Ecto neural progenitor cell (in vitro differentiated cells): ENCODE results near the gene SMAD3.
A peak's percentile ranks its signal among the peaks of the same experiment; 100 is the strongest.

Source experiments
- DNase-seq: peaks from one replicate; pipeline ENCODE4 v3.0.0-alpha.2; 2018; ENCODE audit warnings: low spot score

The SMAD3 gene

GRCh38 chr15:67082007-67082536 lies 16.7 kb downstream of the SMAD3 start:
- no peak for DNase-seq

GRCh38 chr15:67083135-67083762 lies 17.8 kb downstream of the SMAD3 start:
- no peak for DNase-seq

DNA sequence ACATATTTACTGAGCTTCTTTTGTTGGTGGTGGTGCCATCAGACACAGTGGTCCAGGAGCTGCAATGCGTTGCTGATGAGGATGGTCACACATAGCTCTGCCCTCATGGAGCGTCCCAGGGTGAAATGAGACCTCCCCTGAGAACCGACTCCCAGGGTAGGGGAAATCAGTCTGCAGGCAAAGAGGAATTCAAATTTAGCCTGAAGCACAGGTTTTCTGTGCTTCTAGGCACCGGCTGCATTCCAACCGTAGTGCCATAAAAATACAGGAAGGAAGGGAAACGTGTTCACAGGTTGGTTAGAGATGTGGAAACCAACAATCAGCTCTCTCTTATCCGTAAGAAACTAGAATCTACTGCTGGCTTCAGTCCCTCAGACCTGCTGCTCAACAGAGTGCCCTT lies 19.2 kb downstream of the SMAD3 start:
- DNase-seq, result no peak

- DNase-seq, result no peak
Observed at GRCh38 chr15:67085237-67085817, 19.9 kb downstream of the SMAD3 start.

GRCh38 chr15:67085818-67086636 lies 20.6 kb downstream of the SMAD3 start:
- DNase-seq, result no peak

GRCh38 chr15:67086637-67086914 lies 21.2 kb downstream of the SMAD3 start:
- DNase-seq, result no peak

DNA sequence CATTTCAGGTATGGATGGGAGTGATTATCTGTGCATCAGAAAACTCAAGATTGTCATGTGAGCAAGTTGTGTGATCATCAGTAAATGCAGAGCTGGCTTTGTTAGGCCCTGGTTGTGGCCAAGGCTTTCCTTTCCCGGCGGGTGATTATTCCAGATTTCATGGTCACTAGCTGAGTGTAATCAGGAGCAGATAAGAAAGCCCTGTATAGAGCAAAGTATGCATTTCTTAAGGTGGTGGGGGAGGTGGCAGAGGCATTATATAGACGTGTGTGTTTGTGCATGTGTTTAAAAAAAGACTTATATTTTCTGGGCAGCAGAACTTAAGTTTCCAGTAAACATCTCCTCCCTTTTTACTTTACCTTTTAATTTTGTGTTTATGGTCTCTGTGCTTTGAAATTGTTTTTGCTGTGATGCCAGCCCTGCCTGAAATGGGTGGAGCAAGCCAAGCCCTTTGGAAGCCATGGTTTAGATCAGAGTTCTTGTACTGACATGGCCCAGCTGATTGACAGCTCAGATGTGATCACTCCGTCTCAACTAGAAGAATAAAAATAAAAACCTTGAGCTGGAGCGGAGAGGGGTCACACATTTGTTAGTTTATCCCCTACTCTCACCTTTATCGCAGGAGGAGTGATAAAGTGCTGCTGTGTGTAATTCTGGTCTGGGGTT lies 22.2 kb downstream of the SMAD3 start:
- DNase-seq, result no peak

GRCh38 chr15:67089217-67090193 lies 24.1 kb downstream of the SMAD3 start:
- DNase-seq, result peak; percentile 43

GRCh38 chr15:67090297-67091070 lies 25.1 kb downstream of the SMAD3 start:
- DNase-seq, result no peak

DNA sequence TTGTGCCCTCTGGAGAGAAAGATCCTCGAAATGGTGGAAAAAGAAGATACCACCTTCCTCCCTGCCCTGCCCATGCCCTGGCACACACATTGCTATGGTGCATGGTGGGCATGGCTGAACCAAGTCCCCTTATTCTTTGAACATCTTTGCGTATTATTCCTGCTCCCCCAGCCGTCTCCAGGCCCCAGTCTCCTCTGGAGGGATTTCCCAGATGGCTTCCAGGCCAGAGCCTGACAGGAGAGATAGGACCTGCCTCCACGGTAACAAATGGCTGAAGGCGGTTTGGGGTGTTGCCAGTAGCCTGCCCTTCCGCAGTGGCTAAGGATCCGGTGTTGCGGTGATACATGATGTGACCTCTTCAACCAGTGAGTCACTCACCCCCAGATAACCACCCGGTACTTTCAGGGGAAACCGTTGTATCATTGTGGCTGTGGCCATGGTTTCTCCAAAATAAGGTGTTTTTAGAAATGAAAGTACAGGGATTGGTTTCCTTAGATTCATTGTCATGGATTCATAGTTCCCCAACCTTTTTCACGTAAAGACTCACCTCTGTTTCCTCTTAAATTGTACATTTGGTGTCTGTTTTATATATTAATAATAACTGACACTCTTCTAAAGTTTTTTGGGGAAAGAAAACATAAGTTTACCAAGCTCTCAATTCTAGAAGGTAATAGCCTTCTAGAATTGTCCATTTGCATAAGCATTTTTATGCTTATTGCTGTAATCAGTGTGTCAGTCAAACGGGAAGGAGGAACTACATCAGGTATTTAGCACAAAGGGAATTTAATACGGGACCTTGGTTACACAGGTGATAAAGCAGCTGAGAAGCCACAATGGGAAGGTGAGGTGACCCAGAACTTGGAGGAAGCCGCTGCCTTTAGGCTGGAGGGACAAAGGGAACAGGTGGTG lies 25.9 kb downstream of the SMAD3 start:
- no peak for DNase-seq

DNA sequence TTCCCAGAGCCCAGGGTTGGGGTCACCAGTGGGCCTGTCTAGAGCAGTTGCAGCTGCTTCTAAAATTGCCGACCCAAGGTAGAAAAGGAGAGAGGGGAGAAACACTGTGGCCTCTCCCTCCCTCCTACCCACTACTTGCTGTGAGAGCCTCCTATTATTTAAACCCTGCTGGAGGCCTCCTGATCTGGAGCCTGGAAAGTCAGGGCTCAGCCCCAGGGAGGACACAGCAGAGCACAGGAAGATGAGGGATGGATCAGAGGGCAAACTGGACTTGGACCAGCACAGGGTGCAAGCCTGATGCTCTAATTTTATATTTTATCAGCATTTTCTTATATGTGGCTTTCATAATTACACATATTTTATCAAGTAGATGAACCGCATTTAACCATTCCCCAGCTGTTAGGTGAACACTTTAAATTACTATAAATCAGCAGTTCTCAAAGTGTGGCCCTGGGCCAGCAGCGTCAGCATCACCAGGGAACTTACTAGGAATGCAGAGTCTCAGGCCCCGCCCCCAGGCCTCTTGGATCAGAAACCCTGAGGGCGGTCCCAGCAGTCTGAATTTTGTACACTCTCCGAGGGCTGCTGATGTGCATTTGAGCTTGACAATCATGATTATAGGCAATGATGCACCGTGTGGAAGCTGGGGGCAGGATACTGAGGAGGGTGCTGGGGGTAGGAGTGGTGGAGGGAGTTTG lies 26.7 kb downstream of the SMAD3 start:
- no peak for DNase-seq

DNA sequence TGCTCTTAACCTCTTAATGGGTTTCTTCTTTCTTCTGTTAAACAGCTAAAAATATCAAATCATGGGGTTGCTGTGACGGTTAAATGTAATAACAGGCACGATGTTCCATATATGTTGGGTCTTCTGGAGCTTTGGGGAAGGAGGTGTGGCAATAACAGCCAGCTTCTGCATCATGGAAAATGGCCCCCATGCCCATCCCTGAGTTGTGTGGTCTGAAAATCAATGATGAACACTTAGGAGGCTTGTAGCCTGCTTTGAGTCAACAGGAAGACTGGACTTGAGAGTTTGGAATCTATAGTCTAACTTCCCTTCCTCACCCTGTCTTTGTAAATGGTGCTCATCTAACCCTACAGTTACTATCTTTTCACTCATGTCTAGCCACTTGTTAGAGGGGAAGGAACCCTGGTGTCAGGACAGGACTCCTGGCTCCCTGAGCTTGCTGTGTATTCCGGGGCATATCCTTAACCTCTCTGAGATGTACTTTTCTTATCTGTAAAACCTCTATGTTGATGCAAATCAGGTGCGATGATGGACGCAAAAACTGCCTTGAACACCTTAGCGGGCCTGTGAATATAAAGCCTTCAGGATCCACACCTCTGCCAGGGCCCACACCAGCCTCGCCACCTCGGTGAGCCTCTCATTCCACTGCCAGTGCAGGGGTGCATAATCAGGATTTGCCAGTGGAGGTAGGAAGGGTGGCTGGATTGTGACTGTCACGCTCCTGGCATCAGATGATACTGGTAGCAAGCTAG lies 27.5 kb downstream of the SMAD3 start:
- no peak for DNase-seq

DNA sequence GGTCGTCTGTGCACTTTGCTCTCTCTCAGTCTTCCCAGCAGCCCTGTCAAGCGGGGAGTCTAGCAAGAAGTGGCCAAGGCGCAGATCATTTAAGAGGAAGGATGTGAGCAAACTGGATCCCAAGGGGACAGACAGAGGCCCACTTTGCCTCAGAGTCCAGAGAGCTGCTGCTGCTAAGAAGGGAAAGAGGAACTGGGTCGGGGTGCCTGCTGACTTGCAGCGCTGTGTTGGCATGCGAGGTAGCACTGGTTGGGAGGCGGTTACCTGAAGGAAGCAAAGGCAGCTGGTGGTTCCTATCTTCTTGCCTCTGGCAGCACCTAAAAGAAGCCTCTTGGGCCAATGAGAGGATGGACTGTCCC lies 28.1 kb downstream of the SMAD3 start:
- no peak for DNase-seq

GRCh38 chr15:67094001-67094826 lies 28.8 kb downstream of the SMAD3 start:
- no peak for DNase-seq

- no peak for DNase-seq
Observed at GRCh38 chr15:67095912-67096311, 30.5 kb downstream of the SMAD3 start.

GRCh38 chr15:67096546-67097294 lies 31.3 kb downstream of the SMAD3 start:
- DNase-seq, result no peak

DNA sequence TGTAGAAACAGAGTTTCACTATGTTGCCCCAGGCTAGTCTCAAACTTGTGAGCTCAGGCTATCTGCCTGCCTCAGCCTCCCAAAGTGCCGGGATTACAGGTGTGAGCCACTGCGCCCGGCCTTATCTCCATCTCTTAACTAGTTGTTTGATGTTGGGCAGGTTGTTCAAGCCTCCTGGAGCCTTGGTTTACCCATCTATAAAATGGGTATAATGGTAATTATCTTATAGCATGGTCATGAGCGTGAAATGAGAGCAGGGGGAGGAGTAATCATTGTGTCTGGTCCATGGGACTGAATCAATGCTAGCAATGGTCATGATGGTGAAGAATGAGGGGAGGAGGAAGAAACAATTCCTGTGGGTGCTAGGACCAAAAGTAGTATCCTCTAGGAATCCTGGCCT lies 32.0 kb downstream of the SMAD3 start:
- no peak for DNase-seq
